LHCN-M2 (cell line): ENCODE data around the gene LCE2D. TPM values are rescaled to one million over a fixed set of nuclear protein-coding genes. Genes with fewer than 3 reads are reported as not detected.
A peak's percentile ranks its signal among the peaks of the same experiment; 100 is the strongest.

Experiments used
- DNase-seq: peaks from one replicate; pipeline ENCODE4 v3.0.0-alpha.2; 2012; ENCODE audit warnings: low read depth
- total RNA-seq: library from RNA; depleted of rRNA; stranded (reverse); fragments of >200 nt; gene quantifications from 2 replicates; pipeline ENCODE4 v1.2.3, GENCODE V29; 2014; rRNA removed

LCE2D gene
- total RNA-seq, 1 experiment from 2014 or later: not detected

- peak; percentile 5 for DNase-seq
These were observed 34.8 kb downstream of the LCE2D start, which contains the start of gene LCE2A for GRCh38 chr1:152697701-152698600. LCE2A (plus strand) TSS chr1:152698345; CDS start chr1:152698902, 557 bp downstream.

- peak; percentile 11 for DNase-seq
These were observed 36.6 kb downstream of the LCE2D start for GRCh38 chr1:152699746-152700145.

GRCh38 chr1:152707860-152708259 lies 44.7 kb downstream of the LCE2D start, which contains the start of gene LCE4A:
LCE4A (plus strand) TSS chr1:152708160; CDS start chr1:152709076, 916 bp downstream.
- DNase-seq: no peak

Other genes starting within 250 kb of the LCE2D start
- gene CRNN, start 249.1 kb upstream of the LCE2D start, total RNA-seq: not detected in 2 replicates
- not detected in 2 replicates for gene LCE5A, start 152.6 kb upstream of the LCE2D start, total RNA-seq
- not detected in 2 replicates for gene CRCT1, start 148.9 kb upstream of the LCE2D start, total RNA-seq
- gene LCE3E, start 96.6 kb upstream of the LCE2D start, total RNA-seq: not detected in 2 replicates
- 0.32 and 0.69 TPM in 2 replicates for gene LCE3D, start 82.9 kb upstream of the LCE2D start, total RNA-seq
- gene LCE3C, start 63.1 kb upstream of the LCE2D start, total RNA-seq: not detected in 2 replicates
- gene LCE3B, start 49.6 kb upstream of the LCE2D start, total RNA-seq: not detected in 2 replicates
- gene LCE3A, start 40.3 kb upstream of the LCE2D start, total RNA-seq: not detected in 2 replicates
- gene LCE2C, start 11.9 kb downstream of the LCE2D start, total RNA-seq: not detected in 2 replicates
- gene LCE2B, start 22.7 kb downstream of the LCE2D start, total RNA-seq: not detected in 2 replicates
- not detected in 2 replicates for gene LCE2A, start 35.0 kb downstream of the LCE2D start, total RNA-seq
- gene LCE4A, start 44.8 kb downstream of the LCE2D start, total RNA-seq: not detected in 2 replicates
- 0.13 TPM in 1 of 2 replicates, not detected in the other for gene KPRP, start 94.6 kb downstream of the LCE2D start, total RNA-seq
- gene LCE1F, start 111.8 kb downstream of the LCE2D start, total RNA-seq: not detected in 2 replicates
- gene LCE1E, start 122.9 kb downstream of the LCE2D start, total RNA-seq: not detected in 2 replicates
- not detected in 2 replicates for gene LCE1D, start 133.3 kb downstream of the LCE2D start, total RNA-seq
- not detected in 2 replicates for gene LCE1C, start 143.3 kb downstream of the LCE2D start, total RNA-seq
- gene LCE1B, start 148.6 kb downstream of the LCE2D start, total RNA-seq: not detected in 2 replicates
- gene LCE1A, start 164.1 kb downstream of the LCE2D start, total RNA-seq: not detected in 2 replicates
- not detected in 2 replicates for gene LCE6A, start 179.5 kb downstream of the LCE2D start, total RNA-seq
- gene LCE7A, start 196.6 kb downstream of the LCE2D start, total RNA-seq: not detected in 2 replicates
- gene SMCP, start 214.9 kb downstream of the LCE2D start, total RNA-seq: not detected in 2 replicates
- not detected in 2 replicates for gene IVL, start 245.2 kb downstream of the LCE2D start, total RNA-seq